ENCODE measurements around the gene EPB41L5.
"Not testable (repeated sequence)": the region's sequence is repeated elsewhere in the genome, so short reads cannot be mapped to it uniquely, and the experiment has no call there.

Gene EPB41L5

GRCh38 chr2:120192280-120192679 lies 179.4 kb downstream of the EPB41L5 start:
- in situ Hi-C loops (cut with HindIII; ENCODE audit: low sequenced_read_pairs), result no loop called here

DNA sequence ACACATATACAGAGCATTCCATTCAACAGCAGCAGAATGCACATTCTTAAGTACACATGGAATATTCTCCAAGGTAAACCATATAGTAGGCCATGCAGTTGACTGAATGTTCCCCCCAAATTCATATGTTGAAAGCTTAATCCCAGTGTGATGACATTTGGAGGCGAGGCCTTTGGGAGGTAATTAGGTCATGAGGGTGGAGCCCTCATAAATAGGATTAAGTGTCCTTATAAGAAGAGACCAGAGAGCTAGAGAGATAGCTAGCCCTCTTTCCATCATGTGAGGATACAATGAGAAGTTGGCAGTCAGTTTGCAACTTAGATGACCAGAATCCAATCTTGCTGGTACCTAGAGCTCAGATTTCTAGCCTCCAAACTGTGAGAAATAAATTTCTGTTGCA lies 182.7 kb downstream of the EPB41L5 start:
- in situ Hi-C loops (cut with HindIII; ENCODE audit: low sequenced_read_pairs), result no loop called here

DNA sequence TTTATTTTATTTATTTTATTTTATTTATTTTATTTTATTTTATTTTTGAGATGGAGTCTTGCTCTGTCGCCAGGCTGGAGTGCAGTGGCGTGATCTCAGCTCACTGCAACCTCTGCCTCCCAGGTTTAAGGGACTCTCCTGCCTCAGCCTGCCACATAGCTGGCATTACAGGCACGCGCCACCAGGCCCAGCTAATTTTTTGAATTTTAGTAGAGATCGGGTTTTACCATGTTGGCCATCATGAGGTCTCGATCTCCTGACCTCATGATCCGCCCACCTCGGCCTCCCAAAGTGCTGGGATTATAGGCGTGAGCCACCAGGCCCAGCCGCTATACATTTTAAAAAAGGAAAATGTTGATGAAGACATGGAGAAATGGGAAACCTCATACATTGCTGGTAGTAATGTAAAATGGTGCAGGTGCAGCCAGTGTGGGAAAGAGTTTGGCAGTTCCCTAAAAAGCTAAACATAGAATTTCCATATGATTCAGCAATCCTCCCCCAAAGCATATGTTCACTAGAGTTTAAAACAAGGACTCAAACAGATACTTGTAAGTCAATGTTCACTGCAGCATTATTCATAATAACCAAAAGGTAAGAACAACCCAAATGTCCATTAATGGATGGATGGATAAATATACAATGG lies 187.1 kb downstream of the EPB41L5 start:
- in situ Hi-C loops (cut with HindIII; ENCODE audit: low sequenced_read_pairs), result not testable (repeated sequence)

GRCh38 chr2:120203251-120204021 lies 190.6 kb downstream of the EPB41L5 start:
- in situ Hi-C loops (cut with HindIII; ENCODE audit: low sequenced_read_pairs), result no loop called here

- in situ Hi-C loops (cut with HindIII; ENCODE audit: low sequenced_read_pairs), result no loop called here
Measured at GRCh38 chr2:120204022-120204405, 191.1 kb downstream of the EPB41L5 start.

DNA sequence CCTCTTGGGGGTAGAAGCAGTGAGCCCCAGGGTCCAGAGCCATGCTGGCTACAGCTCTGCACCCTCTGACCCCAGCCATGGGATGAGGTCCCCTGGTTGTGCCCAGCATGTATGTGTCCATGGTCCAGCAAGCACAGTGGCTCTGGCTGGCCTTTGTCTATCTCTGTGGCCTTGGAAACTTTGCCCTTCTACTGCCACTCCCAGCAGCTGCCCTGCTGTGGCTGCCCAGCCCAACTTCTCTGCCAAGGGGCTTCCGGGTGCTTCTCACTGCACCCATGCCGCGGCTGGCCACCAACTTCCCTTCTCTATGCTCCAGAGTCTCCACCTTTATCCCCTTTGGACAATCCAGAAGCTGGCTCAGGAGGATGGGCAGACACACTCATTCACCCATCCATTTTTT lies 191.5 kb downstream of the EPB41L5 start:
- in situ Hi-C loops (cut with HindIII; ENCODE audit: low sequenced_read_pairs), result no loop called here

DNA sequence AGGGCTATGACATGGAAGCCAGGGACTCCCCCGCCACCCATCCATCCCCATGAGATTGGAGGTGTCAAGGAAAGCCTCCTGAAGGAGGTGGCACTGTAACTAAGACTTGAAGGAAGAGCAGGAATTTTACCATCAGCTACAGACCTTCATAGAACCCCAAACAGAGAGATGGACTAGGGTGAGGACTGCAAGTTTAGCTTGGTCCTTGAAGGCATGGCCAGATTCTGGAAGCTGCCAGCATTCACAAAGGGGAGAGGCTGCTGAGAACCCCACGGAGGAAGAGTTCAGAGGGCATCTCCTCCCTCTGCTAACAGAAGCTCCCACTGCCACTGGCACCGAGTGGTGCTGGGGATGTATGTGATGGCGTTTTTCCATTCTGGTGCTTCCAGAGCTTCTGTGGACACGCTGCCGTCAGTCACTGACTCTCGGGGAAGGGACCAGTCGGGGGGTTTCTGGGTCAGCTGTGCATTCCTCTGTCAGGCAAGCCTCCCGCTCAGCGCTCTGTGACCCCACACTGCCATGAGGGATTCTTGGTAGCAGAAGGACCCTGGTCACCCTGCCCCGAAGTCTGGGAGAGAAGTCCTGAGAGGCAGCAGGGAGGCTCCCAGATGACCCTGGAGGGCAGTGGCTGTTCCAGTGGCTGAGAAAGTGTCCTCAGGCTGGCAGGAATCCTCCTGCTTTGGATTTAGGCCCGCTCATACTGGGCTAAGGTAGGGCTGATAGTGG lies 192.2 kb downstream of the EPB41L5 start:
- in situ Hi-C loops (cut with HindIII; ENCODE audit: low sequenced_read_pairs), result no loop called here

DNA sequence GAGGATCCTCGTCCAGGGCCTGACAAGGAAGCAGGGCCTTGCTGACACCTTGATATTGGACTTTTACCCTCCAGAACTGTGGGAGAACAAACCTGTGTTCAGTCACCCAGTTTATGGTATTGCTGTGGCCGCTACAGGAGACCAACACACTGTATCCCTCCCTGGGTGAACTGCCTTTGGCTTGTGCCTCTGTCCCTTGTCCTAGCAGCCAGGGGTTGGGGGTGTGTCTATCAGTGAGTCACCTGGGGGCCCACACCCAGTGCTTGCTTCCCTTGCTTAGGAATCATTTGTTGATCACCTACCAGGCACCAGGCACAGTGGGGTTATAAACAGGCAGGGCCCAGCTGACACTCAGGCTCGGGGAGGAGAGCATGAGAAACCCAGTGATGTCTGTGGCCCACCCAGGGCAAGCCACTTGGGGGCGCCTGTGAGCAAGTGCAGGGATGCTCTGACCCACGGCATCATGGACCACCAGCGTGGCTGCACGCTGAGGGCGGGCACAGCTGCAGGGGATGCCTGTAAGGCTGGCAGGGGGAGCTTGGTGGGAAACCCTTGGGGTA lies 193.2 kb downstream of the EPB41L5 start:
- in situ Hi-C loops (cut with HindIII; ENCODE audit: low sequenced_read_pairs), result no loop called here

DNA sequence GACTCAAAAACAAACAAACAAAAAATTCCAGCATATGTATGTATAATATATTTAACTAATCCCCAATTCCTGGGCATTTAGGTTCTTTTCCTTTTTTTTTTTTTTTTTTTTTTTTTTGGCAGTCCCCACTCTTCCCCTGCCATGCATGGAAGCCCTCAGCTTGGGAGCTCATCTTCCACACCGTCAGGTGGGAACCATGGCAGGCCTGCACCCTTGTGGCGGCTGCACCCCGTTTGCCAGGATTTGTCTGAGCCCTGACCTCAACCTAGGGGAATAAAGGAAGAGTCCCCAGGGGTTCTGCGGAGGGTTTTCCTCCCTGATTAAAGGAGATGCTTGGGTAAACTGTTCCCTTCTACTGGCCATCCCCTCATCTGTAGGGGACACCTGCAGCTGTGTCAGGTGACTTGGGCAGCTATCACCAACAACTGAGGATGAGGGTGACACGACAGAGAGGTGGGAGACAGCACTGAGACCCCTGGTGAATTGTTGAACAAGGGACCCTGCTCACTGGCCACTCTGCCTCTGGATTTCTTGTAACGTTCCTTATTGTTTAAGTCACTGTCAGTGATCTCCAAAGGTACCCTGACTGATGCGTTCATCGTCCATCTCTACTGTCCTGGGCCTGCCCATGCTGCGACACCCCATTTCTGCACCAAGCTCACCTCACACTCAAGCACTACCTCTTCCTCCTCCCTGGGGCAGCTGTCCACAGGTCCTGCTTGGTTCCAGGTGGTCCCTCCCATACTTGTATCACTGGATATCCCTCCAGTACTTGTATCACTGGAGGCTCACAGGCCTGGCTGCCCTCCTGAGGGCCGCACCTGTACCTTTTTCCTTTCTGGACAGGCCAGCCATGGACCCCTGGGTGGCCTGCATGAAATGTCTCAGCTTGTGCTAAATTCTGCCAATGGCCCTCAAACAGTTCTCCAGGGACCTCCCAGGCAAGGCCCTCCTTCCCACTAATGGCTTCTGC lies 195.8 kb downstream of the EPB41L5 start:
- in situ Hi-C loops (cut with HindIII; ENCODE audit: low sequenced_read_pairs), result no loop called here

DNA sequence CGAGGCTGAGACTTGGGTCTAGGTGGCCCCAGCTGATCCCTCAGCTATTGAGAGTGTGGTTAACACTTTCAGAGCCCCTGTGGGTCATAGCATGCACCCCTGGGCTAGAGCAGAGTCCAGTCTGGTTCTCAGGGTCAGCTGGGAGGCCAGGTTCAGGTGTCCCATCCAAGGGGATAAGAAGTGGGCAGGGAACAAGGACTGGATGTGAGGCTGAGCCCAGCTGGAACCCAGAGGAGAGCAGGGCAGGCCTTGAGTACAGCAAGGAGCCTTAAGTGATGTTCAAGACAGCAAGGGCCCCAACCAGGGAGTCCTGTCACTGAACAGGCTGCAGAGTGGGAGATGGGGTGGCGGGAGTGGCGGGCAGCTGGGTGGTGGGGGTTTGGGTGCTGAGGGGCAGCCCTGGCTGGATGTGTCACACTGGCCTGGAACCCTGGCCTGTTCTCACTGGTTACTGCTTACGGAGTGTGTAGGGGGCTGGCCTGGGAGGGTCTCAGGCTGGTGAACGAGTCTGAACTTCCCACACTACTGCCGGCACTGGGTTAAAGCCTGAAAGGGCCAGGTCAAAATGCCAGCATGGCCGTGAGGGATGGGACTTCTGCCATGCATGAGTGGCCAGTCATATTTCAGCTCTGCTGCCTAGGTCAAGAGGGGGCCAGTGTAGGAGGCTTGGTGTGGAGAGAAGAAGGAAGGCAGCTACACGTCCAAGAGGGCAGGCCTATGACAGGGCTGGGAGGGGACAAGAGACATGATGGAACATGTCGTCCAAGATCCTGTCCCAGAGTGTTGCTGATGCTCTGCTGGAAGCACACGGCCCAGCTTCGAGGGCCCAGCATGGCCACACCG lies 196.8 kb downstream of the EPB41L5 start:
- in situ Hi-C loops (cut with HindIII; ENCODE audit: low sequenced_read_pairs), result no loop called here

DNA sequence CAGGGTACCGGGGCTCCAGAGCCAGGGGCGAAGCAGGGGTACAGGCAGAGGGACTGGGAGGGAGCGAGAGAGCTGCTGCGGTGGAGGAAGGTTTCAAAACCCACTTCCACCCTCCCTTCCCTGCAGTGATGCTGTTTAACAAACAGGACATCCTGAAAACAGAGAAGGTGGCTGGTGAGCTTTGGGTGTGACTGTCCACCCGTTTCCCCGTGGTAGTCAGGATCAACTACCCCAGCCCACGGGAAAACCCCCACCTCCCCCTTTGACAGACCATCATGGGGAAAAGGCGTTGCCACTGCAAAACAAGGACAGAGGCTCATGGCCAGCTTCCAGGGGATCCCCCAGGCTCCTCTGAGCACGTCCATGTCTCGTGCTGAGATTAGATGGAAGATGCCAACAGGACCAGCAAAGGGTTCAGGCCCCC lies 197.4 kb downstream of the EPB41L5 start:
- in situ Hi-C loops (cut with HindIII; ENCODE audit: low sequenced_read_pairs), result no loop called here

DNA sequence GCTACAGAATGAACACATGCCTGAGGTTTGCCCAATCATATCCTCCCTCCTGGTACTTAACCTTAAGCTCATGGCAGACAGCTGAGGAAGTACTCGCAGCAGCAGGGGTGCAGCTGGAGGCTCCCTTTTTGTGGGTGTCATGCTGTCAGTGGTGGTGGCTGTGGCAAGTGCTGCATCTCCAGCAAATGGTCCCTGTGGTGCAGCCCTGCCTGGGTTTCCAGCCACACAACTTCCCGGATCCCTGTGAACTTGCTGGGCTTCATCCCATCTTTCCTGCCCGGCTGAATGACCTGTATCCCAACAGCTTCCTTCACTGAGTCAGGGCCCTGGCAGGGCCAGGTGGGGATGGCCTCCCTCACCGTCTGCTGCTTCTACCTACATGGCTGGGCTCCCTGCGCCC lies 205.3 kb downstream of the EPB41L5 start:
- in situ Hi-C loops (cut with HindIII; ENCODE audit: low sequenced_read_pairs), result no loop called here

GRCh38 chr2:120219291-120219690 lies 206.4 kb downstream of the EPB41L5 start:
- in situ Hi-C loops (cut with HindIII; ENCODE audit: low sequenced_read_pairs), result no loop called here

- in situ Hi-C loops (cut with HindIII; ENCODE audit: low sequenced_read_pairs), result no loop called here
Measured at GRCh38 chr2:120219766-120220165, 206.9 kb downstream of the EPB41L5 start.

- in situ Hi-C loops (cut with HindIII; ENCODE audit: low sequenced_read_pairs), result no loop called here
Measured at GRCh38 chr2:120220756-120221155, 207.9 kb downstream of the EPB41L5 start.

- in situ Hi-C loops (cut with HindIII; ENCODE audit: low sequenced_read_pairs), result no loop called here
Measured at GRCh38 chr2:120221616-120222015, 208.7 kb downstream of the EPB41L5 start.

DNA sequence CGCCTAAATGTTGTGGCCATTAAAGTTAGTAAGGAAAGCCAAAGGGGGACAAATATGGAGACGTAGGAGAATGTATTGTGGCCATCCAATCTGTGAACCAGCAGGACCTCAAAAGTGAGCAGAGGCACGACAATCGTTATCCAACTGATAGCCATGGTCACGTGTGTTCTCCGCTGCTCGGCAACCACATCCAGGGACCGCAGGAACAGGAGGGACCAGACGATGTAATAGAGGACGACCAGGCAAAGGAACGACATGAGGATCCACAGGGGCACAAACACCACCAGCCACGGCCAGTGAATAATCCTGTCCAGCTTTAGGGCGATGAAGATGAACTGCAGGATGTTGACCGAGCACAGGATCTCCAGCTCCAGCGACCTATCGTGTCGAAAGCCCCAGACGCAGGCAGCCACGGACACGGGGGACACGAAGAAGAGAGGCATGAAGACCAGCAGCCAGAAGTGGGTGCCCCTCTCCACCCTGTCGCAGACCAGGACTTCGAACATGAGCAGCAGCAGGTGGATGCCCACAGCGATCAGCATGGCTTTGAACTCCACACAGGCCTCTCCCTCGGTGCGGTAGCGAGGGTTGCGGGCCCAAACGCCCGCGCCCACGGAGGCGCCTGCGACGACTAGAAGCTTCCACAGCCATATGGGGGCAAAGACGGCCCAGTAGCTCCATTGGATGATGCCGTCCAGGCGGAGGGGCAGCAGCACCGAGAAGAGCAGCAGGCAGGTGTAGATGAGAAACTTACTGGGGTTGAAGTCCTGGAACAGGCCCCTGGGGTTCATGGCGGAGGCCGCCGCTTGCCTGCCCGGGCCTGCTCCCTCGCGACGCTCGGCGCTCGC lies 209.5 kb downstream of the EPB41L5 start:
- in situ Hi-C loops (cut with HindIII; ENCODE audit: low sequenced_read_pairs), result no loop called here

- in situ Hi-C loops (cut with HindIII; ENCODE audit: low sequenced_read_pairs), result no loop called here
Measured at GRCh38 chr2:120223034-120223912, 210.4 kb downstream of the EPB41L5 start, which contains the start of gene TMEM185B. TMEM185B (minus strand) TSS chr2:120223400; CDS start chr2:120222976, 424 bp downstream.

All from DLD1 (cell line).